ENCODE results near the gene RNASEL. TPM values are rescaled to one million over a fixed set of nuclear protein-coding genes. Genes with fewer than 3 reads are reported as not detected.
A peak's percentile ranks its signal among the peaks of the same experiment; 100 is the strongest.

The RNASEL gene
- polyA plus RNA-seq, 4 donors, result 6.0 to 11.8 (median 10.7) TPM

DNA sequence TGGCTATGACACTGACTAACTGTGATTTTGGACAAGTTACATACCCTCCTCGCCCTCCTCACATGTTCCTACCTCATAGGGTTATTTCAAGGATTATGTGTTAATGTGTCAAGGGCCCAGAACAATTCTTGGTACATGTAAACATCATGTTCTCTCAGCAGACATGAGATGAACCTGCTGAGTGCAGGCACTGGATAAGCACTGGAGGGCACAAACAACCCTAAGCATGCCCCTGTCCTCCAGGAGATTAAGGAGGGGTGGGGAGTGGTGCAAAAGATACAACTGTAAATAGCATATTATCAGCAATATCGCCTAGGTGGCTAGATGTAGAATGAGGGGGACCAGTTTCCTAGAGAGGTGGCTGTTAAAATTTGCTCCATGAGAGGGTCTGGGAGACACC is 32.9 kb upstream of the RNASEL start:
- DNase-seq (ENCODE audit: low read depth in 4 of 4, low spot score in 3 of 4), result no peak

DNA sequence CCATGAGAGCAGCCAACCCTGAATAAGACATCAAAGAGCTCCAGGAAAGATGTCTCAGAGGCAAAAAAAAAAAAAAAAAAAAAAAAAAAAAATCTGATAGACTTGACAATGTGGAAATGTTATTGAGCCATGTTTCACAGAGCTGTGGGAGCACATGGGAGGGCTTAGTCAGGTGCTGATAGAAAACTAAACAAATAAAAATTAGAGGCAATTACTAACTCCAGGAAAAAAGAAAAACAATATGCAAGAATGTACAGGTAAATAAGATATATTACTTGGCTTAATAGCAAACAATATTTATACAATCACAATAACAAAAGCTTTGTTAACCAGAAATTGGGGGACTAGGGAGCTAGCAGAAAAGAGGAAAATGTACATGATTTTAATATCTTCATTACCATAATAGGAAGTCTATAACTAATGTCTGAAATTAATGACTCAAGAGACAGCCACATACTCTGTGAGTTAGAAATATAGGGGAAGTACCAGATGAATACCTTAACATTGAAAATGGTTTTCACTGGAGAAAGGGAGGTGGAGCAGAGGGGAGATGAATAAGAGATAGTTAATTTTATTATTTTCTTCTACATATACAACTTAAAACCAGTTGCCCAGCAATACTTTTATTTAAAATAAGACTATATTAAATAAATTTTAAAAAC is 32.0 kb upstream of the RNASEL start:
- DNase-seq (ENCODE audit: low read depth in 4 of 4, low spot score in 3 of 4), result no peak

DNA sequence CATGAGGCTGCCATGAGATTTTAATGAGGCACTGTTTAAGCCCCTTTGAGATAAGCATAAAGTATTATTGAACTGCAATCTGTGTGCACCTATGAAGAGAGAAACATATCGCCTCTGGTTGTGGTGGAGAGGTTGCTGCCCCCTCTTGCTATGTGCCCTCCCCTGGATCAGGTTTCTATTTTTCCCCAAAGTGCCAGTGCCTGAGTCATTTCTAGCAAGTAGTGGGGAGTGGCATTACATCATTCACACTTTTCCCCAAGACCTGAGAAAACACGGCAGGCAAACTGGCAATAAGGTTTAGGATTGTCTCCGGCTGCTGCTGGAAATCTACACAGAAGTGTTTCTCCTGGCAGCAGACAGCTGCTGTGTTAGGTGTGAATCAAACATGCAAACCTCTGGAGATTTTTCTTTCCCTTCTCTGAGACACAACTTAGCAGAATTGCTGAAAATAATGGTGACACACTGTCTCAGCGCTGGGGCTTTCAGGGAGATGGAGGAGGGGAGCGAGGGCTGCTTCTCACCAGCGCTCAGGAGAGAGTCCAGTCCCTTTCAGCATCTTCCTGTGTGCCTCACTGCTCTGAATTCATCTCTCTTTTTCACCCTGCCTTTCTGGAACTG is 28.8 kb upstream of the RNASEL start:
- DNase-seq (ENCODE audit: low read depth in 4 of 4, low spot score in 3 of 4), result no peak

DNA sequence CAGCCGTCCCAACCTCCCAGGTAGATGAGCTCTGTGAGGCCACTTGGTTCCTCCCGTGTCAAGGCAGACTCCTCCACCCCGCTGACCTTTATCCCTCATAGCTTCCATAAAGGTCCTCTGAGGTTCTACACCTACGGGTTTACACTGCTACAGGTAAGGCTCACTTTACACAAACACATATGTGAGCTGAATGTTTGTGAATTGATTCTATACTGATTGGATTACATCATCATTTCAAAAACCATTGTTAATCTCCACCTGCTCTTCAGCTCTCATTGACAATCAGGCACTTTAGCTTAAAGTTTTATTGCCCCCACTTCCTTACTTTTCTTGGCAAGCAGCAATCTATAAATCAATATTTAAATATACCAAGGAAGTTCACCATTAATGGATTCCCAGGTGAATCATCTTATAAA is 28.0 kb upstream of the RNASEL start:
- DNase-seq (ENCODE audit: low read depth in 4 of 4, low spot score in 3 of 4), result no peak

DNA sequence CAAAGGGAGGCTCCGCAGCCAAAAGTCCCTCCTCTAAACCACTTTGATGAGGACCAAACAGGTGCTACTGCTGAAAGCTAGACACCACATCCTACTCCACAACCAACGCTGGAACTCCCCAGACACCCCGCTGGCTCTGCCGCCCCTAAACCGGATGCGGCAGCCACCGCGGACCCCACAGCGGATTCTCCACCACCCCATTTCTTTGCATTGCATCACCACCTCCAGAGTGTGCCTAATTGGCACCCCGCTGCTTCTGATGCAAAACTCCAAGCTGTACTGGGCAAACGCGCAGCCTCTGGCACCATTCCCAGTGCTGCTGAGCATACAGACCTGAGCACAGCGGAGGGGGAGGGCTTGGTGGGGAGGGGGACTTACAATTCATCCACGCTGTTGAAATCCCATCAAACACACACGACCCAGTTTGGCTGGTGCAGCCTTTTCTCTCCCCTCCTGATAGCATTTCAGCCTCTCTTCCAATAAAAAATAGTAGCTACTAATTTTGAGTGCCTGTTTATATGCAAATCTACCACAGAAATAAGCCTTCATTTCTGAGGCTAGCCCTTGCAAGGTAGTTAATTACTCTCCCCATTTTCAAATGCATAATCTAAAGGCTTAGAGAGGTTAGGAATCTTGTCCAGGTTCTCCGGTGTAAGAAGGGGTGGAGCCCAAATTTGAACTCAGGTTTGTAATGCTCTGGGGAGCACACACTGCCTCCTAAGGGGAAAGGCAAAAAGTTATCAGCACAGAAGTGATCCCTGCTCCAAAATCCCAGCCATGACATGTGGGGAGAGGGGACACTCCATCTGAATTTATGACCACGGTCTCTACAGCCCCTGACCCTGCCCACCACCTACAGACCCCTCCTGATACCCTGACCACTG is 27.3 kb upstream of the RNASEL start:
- no peak for DNase-seq (ENCODE audit: low read depth in 4 of 4, low spot score in 3 of 4)

DNA sequence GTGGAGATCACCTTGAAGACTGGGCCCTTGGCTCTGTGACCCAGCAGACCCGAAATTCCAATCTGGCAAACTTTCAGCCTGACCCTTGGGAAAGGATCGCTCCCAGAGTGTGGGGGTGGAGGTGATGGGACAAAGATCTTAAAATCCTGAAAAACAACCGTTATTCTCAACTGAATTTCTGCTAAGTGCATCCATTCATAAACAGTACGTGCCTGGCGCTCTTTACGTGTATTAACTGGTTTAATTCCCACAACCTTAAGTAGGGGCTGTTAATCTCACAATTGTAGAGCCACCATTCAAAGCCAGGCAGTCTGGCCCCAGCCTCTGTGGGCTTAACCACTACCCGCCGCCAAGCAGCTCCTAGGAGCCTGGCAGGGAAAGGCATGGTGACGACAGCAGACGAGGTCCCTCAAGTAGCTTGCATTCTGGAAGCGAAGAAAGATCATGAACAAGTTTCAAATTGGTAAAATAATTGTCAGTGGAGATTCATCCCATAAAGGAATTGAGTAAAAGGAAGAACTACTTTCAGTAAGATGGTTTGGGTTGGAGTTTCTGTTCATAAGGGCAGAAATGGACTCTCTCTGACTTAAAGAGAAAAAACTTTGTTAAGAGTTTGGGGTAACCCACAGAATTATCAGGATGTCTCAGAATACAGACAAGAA is 26.5 kb upstream of the RNASEL start:
- DNase-seq (ENCODE audit: low read depth in 4 of 4, low spot score in 3 of 4), result no peak

DNA sequence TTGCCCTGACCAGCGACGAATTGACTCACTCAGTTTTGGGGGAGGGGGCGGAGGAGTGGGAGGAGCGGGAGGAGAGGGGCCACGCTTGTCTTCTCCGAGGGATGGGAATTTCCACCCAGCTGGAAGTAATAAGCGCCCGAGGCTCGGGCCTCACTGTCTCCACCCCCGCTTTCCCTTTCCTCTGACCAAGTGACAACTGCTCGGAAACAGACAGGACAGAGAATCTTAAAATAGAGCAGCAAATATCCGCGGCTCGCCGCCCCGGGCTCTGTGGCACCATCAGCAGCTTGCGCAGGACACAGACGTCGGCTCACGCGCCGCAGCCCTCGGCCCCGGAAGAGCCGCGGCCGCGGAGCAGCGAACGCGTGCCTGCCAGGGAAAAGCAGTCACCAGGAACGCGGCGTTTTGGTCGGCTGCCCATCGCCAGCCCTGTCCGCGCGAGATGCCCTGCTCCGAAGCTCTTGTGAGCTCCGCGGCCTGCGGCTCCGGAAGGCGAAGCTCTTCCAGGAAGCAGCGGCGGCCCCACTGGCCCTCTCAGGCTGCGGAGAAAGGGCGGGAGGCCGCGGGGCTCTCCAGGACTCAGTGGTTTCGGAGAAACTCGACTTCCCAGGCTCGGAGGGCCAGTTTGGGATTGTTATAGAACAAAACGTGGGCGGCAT is 25.9 kb upstream of the RNASEL start:
- DNase-seq (ENCODE audit: low read depth in 4 of 4, low spot score in 3 of 4), result peak in 3 of 4 donors; percentile 59 to 71 (median 65)

DNA sequence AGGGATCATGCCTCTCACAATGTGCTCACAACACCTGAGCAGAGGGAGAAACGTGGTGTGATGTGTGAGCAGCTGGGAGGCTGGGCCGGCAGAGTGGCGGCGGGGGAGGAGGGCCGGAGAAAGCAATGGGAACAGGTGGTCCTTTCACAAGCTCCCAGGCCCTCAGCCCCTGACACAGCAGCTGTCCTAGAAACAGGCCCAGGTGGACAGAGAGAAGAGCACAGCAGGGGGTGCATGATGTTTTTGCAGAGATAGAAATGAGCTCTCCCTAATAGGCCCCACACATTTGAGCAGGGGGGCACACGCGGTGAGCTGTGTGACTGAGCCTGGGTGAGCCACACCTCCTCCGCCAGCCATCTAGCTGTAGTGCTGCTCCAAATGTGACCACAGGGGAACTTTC is 22.7 kb upstream of the RNASEL start:
- DNase-seq (ENCODE audit: low read depth in 4 of 4, low spot score in 3 of 4), result no peak

DNA sequence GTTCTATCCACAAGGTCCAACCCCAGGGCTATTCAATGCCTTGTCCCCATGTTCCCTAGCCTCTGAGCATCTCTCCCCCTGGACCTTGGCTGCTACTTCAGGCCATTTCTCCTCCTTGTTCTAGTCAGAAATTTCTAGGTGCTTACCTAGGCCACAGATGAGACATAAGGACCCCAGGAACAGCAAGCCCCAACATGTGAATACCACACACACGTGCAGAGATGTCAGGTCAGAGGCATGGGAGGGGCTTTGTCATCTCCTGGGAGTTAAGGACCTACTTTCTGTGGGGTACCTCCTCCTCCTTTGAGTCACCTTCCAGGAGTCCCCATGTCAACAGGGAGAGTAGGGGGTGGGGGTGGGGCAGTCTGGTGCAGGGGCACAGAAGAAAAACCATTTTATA is 22.3 kb upstream of the RNASEL start:
- no peak for DNase-seq (ENCODE audit: low read depth in 4 of 4, low spot score in 3 of 4)

DNA sequence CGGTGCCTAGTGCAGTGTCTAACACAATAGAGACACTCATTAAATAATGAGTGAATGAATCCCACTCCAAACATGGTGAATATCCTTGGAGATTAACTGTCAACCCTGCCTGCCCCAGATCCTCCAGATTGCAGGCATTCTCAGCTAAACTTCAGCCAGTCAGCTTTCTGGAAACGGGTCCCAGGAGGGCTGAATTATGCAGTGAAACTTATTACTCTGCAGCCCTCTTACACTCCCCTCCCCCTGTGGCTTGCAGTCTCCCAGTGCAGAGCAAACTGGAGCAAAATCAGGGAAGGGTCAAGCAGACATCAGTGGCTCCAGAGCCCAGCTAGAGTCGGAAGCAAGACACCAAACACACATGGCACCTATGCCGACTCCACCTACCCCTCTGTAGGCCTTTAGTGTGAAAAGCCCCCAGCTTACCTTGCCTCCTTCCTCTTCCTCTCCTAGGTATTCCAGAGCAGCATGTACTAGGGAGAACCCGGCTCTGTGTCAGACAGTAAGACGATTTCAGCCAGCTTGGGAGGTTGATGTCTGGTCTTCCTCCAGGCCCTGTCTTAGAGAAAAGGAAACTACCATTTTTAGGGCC is 21.6 kb upstream of the RNASEL start:
- DNase-seq (ENCODE audit: low read depth in 4 of 4, low spot score in 3 of 4), result no peak

DNA sequence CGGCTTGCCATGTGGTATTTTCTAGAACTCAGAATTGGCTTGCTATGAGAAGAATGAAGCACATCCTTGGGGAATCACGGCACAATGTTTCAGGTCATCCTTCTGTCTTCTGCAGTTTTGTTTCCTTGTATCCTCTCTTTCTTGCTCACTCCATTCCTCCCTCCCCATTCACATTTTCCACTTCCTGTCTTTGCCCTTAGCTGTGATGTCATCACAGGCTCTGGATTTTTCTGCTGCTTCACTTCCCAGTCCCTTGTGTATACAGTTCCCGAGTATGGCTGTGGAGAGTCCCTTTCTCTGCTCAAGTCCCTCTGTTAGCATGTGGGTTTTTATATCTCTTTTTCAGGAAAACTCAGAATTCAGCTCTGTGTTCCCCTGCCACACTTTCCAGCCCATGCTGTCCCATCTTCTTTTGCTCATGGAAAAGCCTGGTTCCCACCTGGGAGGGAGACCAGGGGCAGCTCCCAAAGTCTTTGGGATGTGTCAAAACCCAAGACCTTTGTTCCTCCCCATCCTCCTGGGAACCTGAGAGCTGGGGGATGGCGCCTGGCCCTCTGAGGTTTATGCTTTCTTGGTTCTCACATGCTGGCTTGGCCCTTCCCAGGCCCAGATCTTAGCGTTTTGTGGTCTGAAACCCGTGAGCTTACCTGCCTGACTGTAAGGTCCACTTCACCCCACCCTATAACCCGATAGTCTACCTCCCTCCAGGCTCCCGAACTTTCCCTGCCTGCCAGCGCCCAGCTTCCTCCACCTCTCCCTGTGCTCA is 20.0 kb upstream of the RNASEL start:
- DNase-seq (ENCODE audit: low read depth in 4 of 4, low spot score in 3 of 4), result no peak

DNA sequence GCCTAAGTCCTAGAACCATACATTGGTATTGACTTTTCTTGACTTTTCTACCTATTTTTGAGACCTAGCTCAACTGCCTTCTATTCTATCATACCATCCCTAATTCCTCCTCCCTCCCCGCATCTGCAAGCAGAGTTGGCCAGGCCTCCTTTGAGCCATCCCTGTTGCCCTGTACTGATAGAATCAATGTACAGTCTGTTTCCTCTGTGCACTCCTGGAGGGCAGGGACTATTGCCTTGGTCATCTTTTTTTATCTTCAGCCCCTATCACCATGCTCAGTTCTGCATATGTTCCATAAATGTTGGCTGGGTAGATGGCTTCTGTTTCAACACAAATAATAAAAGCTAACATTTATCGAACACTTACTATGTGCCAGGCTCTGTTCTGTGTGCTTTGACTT is 19.2 kb upstream of the RNASEL start:
- no peak for DNase-seq (ENCODE audit: low read depth in 4 of 4, low spot score in 3 of 4)

DNA sequence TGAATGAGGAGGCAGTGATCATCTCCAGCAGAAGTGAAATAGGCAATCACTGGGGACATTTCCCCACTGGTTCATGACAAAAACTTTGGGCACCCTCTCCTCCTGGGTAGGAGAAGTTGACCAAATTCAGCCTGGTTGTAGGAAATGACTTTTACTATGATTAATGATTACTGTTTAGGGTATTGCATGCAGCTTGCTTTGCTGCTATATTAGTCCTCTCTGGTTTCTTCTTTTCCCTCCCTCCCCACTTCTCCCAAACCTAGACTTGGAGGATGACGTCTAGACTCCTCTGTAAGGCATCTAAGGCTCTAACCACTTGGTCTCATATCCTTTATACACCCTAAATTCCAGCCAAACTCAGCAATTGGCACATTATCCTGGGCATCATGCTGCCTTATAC is 18.5 kb upstream of the RNASEL start:
- DNase-seq (ENCODE audit: low read depth in 4 of 4, low spot score in 3 of 4), result no peak

DNA sequence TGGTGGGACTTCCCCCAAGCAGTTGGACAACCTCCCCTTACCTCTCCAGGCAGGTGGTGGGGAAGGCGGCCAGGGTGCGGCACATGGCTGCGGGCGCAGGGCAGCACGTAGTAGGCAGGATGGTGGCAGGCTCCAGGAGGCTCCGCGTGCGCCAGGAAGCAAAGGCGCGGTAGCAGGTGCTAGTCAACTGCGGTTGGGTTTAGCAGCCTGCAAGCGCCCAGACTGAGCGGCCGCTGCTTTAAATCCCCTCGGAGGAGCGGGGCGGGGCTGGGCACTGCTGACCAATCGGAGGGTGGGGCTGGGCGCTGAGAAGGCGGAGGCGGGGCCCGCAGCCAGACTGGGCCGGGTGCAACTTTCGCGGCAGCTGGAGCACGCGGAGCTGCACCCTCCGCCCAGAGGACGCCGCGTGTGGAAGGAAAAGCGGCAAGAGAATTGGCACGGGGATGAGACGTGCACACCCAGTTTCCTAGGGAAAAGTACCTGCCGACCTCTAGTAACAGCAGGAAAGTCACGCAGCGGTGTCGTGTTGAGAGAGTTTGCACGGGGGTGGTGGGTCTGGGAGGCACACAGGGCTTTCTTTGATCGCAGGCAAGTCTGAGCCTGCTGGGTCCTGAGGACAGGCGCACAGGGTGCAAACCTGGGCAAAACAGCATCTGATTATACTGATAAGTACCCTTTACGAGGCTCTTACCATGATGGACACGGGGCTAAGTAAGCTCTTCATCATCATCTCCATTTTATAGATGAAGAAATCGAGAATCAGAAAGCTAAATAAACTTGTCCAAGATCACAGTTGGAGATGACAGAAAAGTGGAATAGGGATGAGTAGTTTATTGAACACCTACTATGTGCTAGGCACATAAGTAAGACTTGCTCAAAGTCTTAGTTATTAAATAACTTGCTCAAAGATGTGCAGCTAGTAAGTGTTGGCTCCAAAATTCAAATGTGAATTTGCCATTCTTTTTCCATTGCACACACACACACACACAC is 15.4 kb upstream of the RNASEL start, which contains the start of gene RGS16:
Gene RGS16 (minus strand): TSS at position 215 of the 990 bp plus-strand sequence. CDS start 130 bp downstream, at position 85.
- DNase-seq (ENCODE audit: low read depth in 4 of 4, low spot score in 3 of 4), result peak in 3 of 4 donors; percentile 63 to 66 (median 64)

DNA sequence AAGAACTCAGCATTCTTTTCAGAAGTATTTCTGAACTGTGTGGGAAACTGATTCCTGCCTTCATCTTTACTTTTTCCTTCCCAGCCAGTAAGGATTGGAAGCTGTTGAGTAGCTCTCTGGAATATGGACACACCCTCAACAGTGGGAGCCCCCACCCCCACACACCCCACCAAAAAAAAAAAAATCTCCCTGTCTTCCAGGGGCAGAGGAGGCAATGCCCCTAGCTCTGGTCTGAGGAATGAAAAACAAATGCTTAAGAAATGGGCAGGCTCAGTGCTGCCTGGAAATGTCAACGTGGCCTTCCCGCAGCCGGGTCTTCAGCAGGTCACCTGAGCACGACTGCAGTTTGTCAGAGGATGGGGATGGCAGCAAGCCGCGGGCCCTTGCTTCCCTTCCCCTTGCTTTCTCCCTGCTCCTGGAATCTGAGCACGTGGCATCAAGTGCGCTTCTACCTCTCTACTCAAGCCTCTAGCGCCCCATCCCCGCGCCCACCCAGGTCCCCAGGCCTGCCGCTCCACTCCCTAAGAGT is 14.7 kb upstream of the RNASEL start:
- DNase-seq (ENCODE audit: low read depth in 4 of 4, low spot score in 3 of 4), result no peak

DNA sequence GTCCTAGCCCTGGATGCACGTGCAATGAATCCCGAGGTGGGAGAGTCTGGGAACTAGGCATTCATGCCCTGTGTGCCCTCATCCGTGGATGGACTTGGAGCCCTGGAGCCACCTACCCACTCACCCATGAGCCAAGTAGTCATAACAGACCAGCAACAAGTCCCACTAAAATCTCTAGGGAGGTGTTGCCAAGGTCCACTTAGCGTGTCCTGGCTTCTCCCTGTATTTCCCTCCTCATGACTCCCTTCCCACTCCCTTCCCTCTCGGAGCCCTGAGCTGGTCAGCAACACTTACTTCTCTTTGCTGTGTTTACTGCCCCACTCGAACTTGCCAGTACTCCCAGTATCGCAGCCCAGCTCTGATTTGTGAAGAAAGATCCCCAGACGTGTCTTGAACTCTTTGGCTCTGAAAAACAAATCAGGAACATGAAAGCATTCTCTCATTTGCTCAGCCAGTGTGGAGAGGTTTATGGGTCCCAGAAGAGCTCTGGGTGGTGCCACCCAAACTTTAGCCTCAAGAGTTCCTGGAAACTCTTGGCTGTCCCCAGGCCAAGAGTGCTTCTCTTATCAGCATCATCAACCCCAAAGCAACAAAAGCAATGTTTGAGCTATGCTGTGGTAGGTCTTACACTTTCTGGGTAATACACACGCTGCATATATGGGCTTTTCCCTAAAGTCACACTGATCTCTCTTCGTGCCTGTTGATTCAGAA is 14.0 kb upstream of the RNASEL start:
- no peak for DNase-seq (ENCODE audit: low read depth in 4 of 4, low spot score in 3 of 4)

DNA sequence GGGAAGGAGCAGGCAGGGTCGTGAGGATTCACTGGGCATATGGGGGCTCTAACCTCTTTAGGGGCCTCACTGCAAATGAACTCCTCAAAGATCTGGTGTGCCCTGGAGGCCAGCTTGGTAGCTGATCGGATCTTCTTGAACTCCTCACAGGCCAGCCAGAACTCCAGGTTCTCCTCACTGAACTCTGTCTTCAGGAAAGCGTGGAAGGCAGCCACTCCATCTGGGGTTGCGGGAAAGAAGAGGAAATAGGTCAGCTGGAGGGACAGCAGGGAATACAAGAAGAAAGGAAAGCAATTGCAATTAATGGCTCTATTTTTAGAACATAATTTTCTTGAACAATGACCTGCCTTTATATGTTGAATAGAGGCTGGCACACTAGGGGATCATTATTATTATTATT is 12.9 kb upstream of the RNASEL start:
- no peak for DNase-seq (ENCODE audit: low read depth in 4 of 4, low spot score in 3 of 4)
